ENCODE data around the gene CFAP251. TPM values are rescaled to one million over a fixed set of nuclear protein-coding genes. Genes with fewer than 3 reads are reported as not detected.

Gene CFAP251
- polyA plus RNA-seq, 1 donor (not counting 4 experiments of a cell fraction or from before 2014, with no cell fraction given) = 74.2 TPM

- H3K4me2 ChIP-seq (ENCODE audit: control insufficient read depth, extremely low read depth, insufficient read depth, low read depth, low read length) = peak overlapping the region; percentile 98
- DNase-seq (ENCODE audit: low read depth, low spot score) (no peak), FAIRE-seq (no peak)
- H3K9me1 ChIP-seq (ENCODE audit: control insufficient read depth, extremely low read depth, insufficient read depth, low read length) = peaks cover 3% of the 10 kb centered on the region
- dilution Hi-C loops (cut with MboI; ENCODE audit: extremely low pct_ligation_motif_present, low sequenced_read_pairs) = no loop called here
- H3K9me3 ChIP-seq (ENCODE audit: control insufficient read depth, low read depth, low read length) = no peaks in the 10 kb centered on the region
- H3K27ac ChIP-seq (ENCODE audit: control insufficient read depth, insufficient read depth, low read length) = no peak overlapping the region
- H2AFZ ChIP-seq (ENCODE audit: control insufficient read depth, low read length) = peak overlapping the region; percentile 66
- peaks cover 19% of the 10 kb centered on the region for H3K4me1 ChIP-seq (ENCODE audit: control insufficient read depth, extremely low read depth, insufficient read depth, low read length)
- H3K36me3 ChIP-seq (ENCODE audit: control insufficient read depth in 2 of 2, extremely low read depth in 1 of 2, insufficient read depth in 2 of 2, low read length in 2 of 2) = no peaks in the 10 kb centered on the region
- H3K9ac ChIP-seq (ENCODE audit: control insufficient read depth, extremely low read depth, insufficient read depth, low read length) = peak overlapping the region; percentile 91
- peaks cover 36% of the 10 kb centered on the region for H3K79me2 ChIP-seq (ENCODE audit: control insufficient read depth, insufficient read depth, low read length)
- TF ChIP-seq CTCF (optimal IDR thresholded peaks at IDR 0.05 in 1 of 3, IDR thresholded peaks at IDR 0.05 in 1 of 3, conservative IDR thresholded peaks at IDR 0.05 in 1 of 3; ENCODE audit: extremely low read depth in 1 of 3, insufficient read depth in 2 of 3, low read length in 3 of 3) (no peak), EZH2 (IDR thresholded peaks at IDR 0.05; ENCODE audit: low read length) (no peak)
- H3K4me3 ChIP-seq (ENCODE audit: control insufficient read depth in 2 of 3, extremely low read depth in 1 of 3, insufficient read depth in 2 of 3, low read depth in 1 of 3, low read length in 3 of 3) = peak overlapping the region in 2 of 3 experiments; percentile 72 to 74
- no peaks in the 10 kb centered on the region for H4K20me1 ChIP-seq (ENCODE audit: control insufficient read depth, extremely low read depth, insufficient read depth, low read length)
- H3K27me3 ChIP-seq (ENCODE audit: control insufficient read depth, extremely low read depth, insufficient read depth, low read length) = no peaks in the 10 kb centered on the region
These were observed 102.4 kb downstream of the CFAP251 start for GRCh38 chr12:122020795-122021192.

GRCh38 chr12:122021193-122021821 lies 102.9 kb downstream of the CFAP251 start:
- FAIRE-seq = no peak
- H3K79me2 ChIP-seq (ENCODE audit: control insufficient read depth, insufficient read depth, low read length) = peaks cover 39% of the 10 kb centered on the region
- peak overlapping the region; percentile 26 for H3K27ac ChIP-seq (ENCODE audit: control insufficient read depth, insufficient read depth, low read length)

More at GRCh38 chr12:122021193-122021821, 102.9 kb downstream of the CFAP251 start:
- Histone ChIP-seq H3K4me3 (ENCODE audit: control insufficient read depth in 2 of 3, extremely low read depth in 1 of 3, insufficient read depth in 2 of 3, low read depth in 1 of 3, low read length in 3 of 3) (peak overlapping the region; percentile 53 to 74 (median 72)), H4K20me1 (ENCODE audit: control insufficient read depth, extremely low read depth, insufficient read depth, low read length) (no peaks in the 10 kb centered on the region), H3K4me1 (ENCODE audit: control insufficient read depth, extremely low read depth, insufficient read depth, low read length) (peaks cover 21% of the 10 kb centered on the region), H2AFZ (ENCODE audit: control insufficient read depth, low read length) (peak overlapping the region; percentile 66), H3K36me3 (ENCODE audit: control insufficient read depth in 2 of 2, extremely low read depth in 1 of 2, insufficient read depth in 2 of 2, low read length in 2 of 2) (no peaks in the 10 kb centered on the region), H3K9ac (ENCODE audit: control insufficient read depth, extremely low read depth, insufficient read depth, low read length) (peak overlapping the region; percentile 91), H3K9me1 (ENCODE audit: control insufficient read depth, extremely low read depth, insufficient read depth, low read length) (peaks cover 3% of the 10 kb centered on the region), H3K9me3 (ENCODE audit: control insufficient read depth, low read depth, low read length) (no peaks in the 10 kb centered on the region), H3K4me2 (ENCODE audit: control insufficient read depth, extremely low read depth, insufficient read depth, low read depth, low read length) (peak overlapping the region; percentile 98), H3K27me3 (ENCODE audit: control insufficient read depth, extremely low read depth, insufficient read depth, low read length) (no peaks in the 10 kb centered on the region)
- no peak for DNase-seq (ENCODE audit: low read depth, low spot score)
- dilution Hi-C loops (cut with MboI; ENCODE audit: extremely low pct_ligation_motif_present, low sequenced_read_pairs) = no loop called here
- TF ChIP-seq CTCF (optimal IDR thresholded peaks at IDR 0.05 in 1 of 3, IDR thresholded peaks at IDR 0.05 in 1 of 3, conservative IDR thresholded peaks at IDR 0.05 in 1 of 3; ENCODE audit: extremely low read depth in 1 of 3, insufficient read depth in 2 of 3, low read length in 3 of 3) = no peak
- TF ChIP-seq EZH2 (IDR thresholded peaks at IDR 0.05; ENCODE audit: low read length) = no peak
